Osteoblast (primary cell): ENCODE measurements around the gene GNLY. TPM values are rescaled to one million over a fixed set of nuclear protein-coding genes. Genes with fewer than 3 reads are reported as not detected.

Source experiments
- DNase-seq: peaks from one replicate; pipeline ENCODE4 v3.0.0; 2011; ENCODE audit warnings: low spot score, mixed read lengths; ENCODE audit not compliant: insufficient read length; ENCODE audit errors: missing footprints
- H2AFZ ChIP-seq: 2 replicates; pipeline ENCODE4 v1.6.0; 2011; ENCODE audit warnings: mild to moderate bottlenecking, low read length
- H3K27ac ChIP-seq: 2 replicates; pipeline ENCODE4 v1.5.1; 2011; ENCODE audit warnings: mild to moderate bottlenecking, low read depth, low read length, moderate library complexity
- H3K27me3 ChIP-seq: 2 replicates; pipeline ENCODE4 v1.6.0; 2012; ENCODE audit warnings: mild to moderate bottlenecking, control low read depth, inconsistent platforms, low read length, moderate library complexity; ENCODE audit not compliant: insufficient read depth
- H3K36me3 ChIP-seq: 2 replicates; pipeline ENCODE4 v1.5.1; 2011; ENCODE audit warnings: mild to moderate bottlenecking, low read length, control low read depth, moderate library complexity; ENCODE audit not compliant: insufficient read depth
- H3K4me1 ChIP-seq: 2 replicates; pipeline ENCODE4 v1.5.1; 2011; ENCODE audit warnings: mild to moderate bottlenecking, low read length, control low read depth, moderate library complexity; ENCODE audit not compliant: insufficient read depth
- H3K4me2 ChIP-seq: 2 replicates; pipeline ENCODE4 v1.6.0; 2011; ENCODE audit warnings: mild to moderate bottlenecking, low read length; ENCODE audit not compliant: insufficient read depth
- H3K4me3 ChIP-seq: fragments of 200-600 bp; sonication (generic); 3 replicates; pipeline ENCODE4 v1.5.1; 2012; ENCODE audit warnings: mild to moderate bottlenecking, low read length, inconsistent platforms; ENCODE audit not compliant: insufficient read depth
- H3K79me2 ChIP-seq: 2 replicates; pipeline ENCODE4 v1.6.0; 2012; ENCODE audit warnings: mild to moderate bottlenecking, low read length, control low read depth, inconsistent platforms; ENCODE audit not compliant: insufficient read depth
- H3K9me3 ChIP-seq: 2 replicates; pipeline ENCODE4 v1.5.1; 2011; ENCODE audit warnings: low read depth, low read length, control low read depth
- H4K20me1 ChIP-seq: 2 replicates; pipeline ENCODE4 v1.6.0; 2012; ENCODE audit warnings: mild to moderate bottlenecking, low read length, control low read depth; ENCODE audit not compliant: insufficient read depth
- total RNA-seq: library from RNA; depleted of rRNA; stranded (reverse); fragments of >200 nt; gene quantifications from 2 replicates; pipeline ENCODE4 v1.2.3, GENCODE V29; 2012
- TF ChIP-seq, protein P1 (sequence below): IDR thresholded peaks from 2 replicates; pipeline ENCODE4 v1.5.1; 2011; ENCODE audit warnings: mild to moderate bottlenecking, low read depth, low read length, moderate library complexity; ENCODE audit errors: extremely low read depth

GNLY gene
- total RNA-seq, 1 donor, result not detected

DNA sequence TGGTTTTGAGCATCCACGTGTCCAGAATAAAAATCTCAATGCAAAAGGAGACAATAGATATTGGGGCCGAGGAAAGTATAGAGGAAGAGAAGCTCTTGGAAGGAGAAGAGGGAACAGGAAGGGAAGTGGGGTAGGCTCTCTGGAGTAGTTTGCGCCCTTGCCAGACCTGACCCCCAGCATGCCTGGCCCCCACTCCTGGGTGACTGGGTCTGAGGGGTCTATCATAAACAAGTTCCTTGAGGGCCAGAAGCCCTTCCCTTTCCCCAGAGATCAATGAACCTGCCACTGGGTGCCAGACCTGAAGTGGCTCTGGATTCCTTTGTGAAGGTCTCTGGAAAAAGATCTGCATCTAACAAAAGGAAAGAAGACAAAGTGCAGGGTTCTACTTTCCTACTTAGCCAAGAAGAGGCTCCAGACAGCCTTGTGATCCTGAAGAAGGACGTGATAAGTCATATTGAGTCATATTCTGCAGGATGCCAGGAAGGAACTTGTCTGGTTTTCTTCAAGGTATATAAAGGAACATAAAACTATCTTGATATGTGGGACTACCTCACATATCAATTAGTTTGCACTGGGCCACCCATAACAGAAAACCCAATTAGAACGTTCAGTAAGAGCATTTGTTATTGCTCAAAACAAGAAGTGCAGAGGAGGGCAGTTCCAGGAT lies 40.9 kb downstream of the GNLY start:
- H3K27me3 ChIP-seq, result no peaks in the 10 kb centered on the region
- no peaks in the 10 kb centered on the region for H3K9me3 ChIP-seq
- H3K79me2 ChIP-seq, result no peaks in the 10 kb centered on the region
- DNase-seq, result peak; percentile 86
- H3K4me1 ChIP-seq, result peaks cover 26% of the 10 kb centered on the region
- no peak overlapping the region for H3K27ac ChIP-seq
- TF ChIP-seq, protein P1, sequence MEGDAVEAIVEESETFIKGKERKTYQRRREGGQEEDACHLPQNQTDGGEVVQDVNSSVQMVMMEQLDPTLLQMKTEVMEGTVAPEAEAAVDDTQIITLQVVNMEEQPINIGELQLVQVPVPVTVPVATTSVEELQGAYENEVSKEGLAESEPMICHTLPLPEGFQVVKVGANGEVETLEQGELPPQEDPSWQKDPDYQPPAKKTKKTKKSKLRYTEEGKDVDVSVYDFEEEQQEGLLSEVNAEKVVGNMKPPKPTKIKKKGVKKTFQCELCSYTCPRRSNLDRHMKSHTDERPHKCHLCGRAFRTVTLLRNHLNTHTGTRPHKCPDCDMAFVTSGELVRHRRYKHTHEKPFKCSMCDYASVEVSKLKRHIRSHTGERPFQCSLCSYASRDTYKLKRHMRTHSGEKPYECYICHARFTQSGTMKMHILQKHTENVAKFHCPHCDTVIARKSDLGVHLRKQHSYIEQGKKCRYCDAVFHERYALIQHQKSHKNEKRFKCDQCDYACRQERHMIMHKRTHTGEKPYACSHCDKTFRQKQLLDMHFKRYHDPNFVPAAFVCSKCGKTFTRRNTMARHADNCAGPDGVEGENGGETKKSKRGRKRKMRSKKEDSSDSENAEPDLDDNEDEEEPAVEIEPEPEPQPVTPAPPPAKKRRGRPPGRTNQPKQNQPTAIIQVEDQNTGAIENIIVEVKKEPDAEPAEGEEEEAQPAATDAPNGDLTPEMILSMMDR, result no peak
- H3K4me2 ChIP-seq, result no peak overlapping the region
- no peaks in the 10 kb centered on the region for H4K20me1 ChIP-seq
- H3K4me3 ChIP-seq, result no peak overlapping the region
- H2AFZ ChIP-seq, result peak overlapping the region; percentile 37
- H3K36me3 ChIP-seq, result no peaks in the 10 kb centered on the region

- H2AFZ ChIP-seq, result peak overlapping the region; percentile 37
- no peak overlapping the region for H3K4me2 ChIP-seq
- H4K20me1 ChIP-seq, result no peaks in the 10 kb centered on the region
- no peaks in the 10 kb centered on the region for H3K27me3 ChIP-seq
- peak overlapping the region; percentile 24 for H3K27ac ChIP-seq
- H3K9me3 ChIP-seq, result no peaks in the 10 kb centered on the region
- no peaks in the 10 kb centered on the region for H3K36me3 ChIP-seq
- TF ChIP-seq, protein P1, result no peak
- H3K4me1 ChIP-seq, result peaks cover 26% of the 10 kb centered on the region
- no peaks in the 10 kb centered on the region for H3K79me2 ChIP-seq
- H3K4me3 ChIP-seq, result no peak overlapping the region
- no peak for DNase-seq
These were observed 41.5 kb downstream of the GNLY start for GRCh38 chr2:85735691-85736090.

DNA sequence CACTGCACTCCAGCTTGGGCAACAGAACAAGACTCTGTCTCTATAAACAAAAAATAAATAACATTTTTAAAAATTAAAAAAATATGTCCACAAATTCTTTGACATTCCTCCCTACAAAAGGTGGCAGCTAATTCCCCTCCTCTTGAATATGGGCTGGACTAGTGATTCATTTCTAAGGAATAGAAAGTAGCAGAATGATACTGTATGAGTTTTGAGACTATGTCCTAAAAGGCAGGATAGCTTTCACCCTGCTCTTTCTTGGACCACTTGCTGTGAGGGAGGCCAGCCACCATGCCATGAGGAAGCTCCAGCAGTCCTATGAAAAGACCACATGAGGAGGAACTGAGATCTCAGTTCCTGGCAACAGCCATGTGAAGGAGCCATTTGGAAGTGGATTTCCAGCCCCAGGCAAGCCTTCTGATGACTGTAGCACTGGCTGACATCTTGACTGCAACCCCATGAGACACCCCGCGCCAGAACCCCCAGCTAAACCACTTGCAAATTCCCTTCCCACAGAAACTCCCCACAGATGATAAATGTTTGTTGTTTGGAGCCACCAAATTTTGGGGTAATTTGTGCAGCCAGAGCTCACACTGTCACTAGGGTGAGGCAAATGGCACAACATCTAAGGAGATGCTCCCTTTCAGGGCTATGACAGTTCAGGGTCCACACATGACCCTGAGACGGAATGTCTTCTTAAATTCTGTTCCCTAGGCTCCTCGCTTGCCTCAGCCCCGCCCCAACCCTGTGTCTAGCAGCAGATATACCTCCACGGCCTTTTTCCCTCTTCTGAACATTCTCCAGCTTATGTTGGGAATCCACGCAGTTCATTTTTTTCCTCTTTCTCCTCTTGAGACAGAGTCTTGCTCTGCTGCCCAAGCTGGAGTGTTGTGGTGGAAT lies 42.5 kb downstream of the GNLY start:
- Histone ChIP-seq H2AFZ (peak overlapping the region; percentile 45), H3K36me3 (no peaks in the 10 kb centered on the region), H3K27ac (peak overlapping the region; percentile 17), H3K79me2 (no peaks in the 10 kb centered on the region), H3K4me2 (no peak overlapping the region), H4K20me1 (no peaks in the 10 kb centered on the region), H3K4me3 (no peak overlapping the region), H3K27me3 (no peaks in the 10 kb centered on the region), H3K4me1 (peaks cover 34% of the 10 kb centered on the region), H3K9me3 (no peaks in the 10 kb centered on the region)
- TF ChIP-seq, protein P1, result no peak
- DNase-seq, result peak; percentile 61

GRCh38 chr2:85737481-85737880 lies 43.3 kb downstream of the GNLY start:
- no peak overlapping the region for H3K4me3 ChIP-seq
- peak overlapping the region; percentile 15 for H2AFZ ChIP-seq
- no peaks in the 10 kb centered on the region for H3K9me3 ChIP-seq
- TF ChIP-seq, protein P1, result no peak
- H3K79me2 ChIP-seq, result no peaks in the 10 kb centered on the region
- H3K36me3 ChIP-seq, result no peaks in the 10 kb centered on the region
- peak; percentile 96 for DNase-seq
- peak overlapping the region; percentile 83 for H3K27ac ChIP-seq
- no peaks in the 10 kb centered on the region for H4K20me1 ChIP-seq
- H3K4me2 ChIP-seq, result no peak overlapping the region
- H3K27me3 ChIP-seq, result no peaks in the 10 kb centered on the region
- peaks cover 40% of the 10 kb centered on the region for H3K4me1 ChIP-seq
